Activated CD4-positive, alpha-beta T cell treated with anti-CD3 and anti-CD28 coated beads, Interleukin-10, Interleukin-2, amounts not matched to agents 100 ng/mL and 50 ng/mL, durations not matched to agents 16 hours and 8 hours (primary cell): ENCODE data around the gene PAK6.

Experiments used
- DNase-seq: peaks from one replicate; pipeline ENCODE4 v3.0.0-alpha.2; 2020

PAK6 gene

GRCh38 chr15:40257656-40258450, 19.0 kb downstream of the PAK6 start:
- no peak for DNase-seq

- no peak for DNase-seq
These were observed 19.7 kb downstream of the PAK6 start for GRCh38 chr15:40258544-40258943.

GRCh38 chr15:40259021-40259420, 20.2 kb downstream of the PAK6 start:
- DNase-seq, result no peak

- DNase-seq, result no peak
These were observed 24.3 kb downstream of the PAK6 start for GRCh38 chr15:40263024-40263754.

- no peak for DNase-seq
These were observed 25.7 kb downstream of the PAK6 start for GRCh38 chr15:40264321-40265153.

GRCh38 chr15:40265355-40265754, 26.5 kb downstream of the PAK6 start:
- DNase-seq, result no peak

- no peak for DNase-seq
These were observed 27.0 kb downstream of the PAK6 start for GRCh38 chr15:40265875-40266274.

- DNase-seq, result no peak
These were observed 28.0 kb downstream of the PAK6 start for GRCh38 chr15:40266828-40267304.

GRCh38 chr15:40267670-40268069, 28.8 kb downstream of the PAK6 start:
- no peak for DNase-seq

- no peak for DNase-seq
These were observed 30.7 kb downstream of the PAK6 start for GRCh38 chr15:40269604-40270003.

- DNase-seq, result no peak
These were observed 31.6 kb downstream of the PAK6 start for GRCh38 chr15:40270246-40270995.

GRCh38 chr15:40271685-40272484, 33.0 kb downstream of the PAK6 start:
- DNase-seq, result no peak

- DNase-seq, result no peak
These were observed 33.7 kb downstream of the PAK6 start for GRCh38 chr15:40272485-40273056.

- DNase-seq, result no peak
These were observed 34.6 kb downstream of the PAK6 start for GRCh38 chr15:40273428-40273827.

- peak; percentile 88 for DNase-seq
These were observed 35.7 kb downstream of the PAK6 start for GRCh38 chr15:40274350-40275274.

- DNase-seq, result no peak
These were observed 36.7 kb downstream of the PAK6 start for GRCh38 chr15:40275523-40275922.

GRCh38 chr15:40275954-40276353, 37.1 kb downstream of the PAK6 start:
- DNase-seq, result no peak

- DNase-seq, result no peak
These were observed 38.1 kb downstream of the PAK6 start for GRCh38 chr15:40276927-40277326.

- DNase-seq, result no peak
These were observed 38.6 kb downstream of the PAK6 start for GRCh38 chr15:40277471-40277870.

- DNase-seq, result no peak
These were observed 39.2 kb downstream of the PAK6 start for GRCh38 chr15:40278026-40278425.
